Keratinocyte (primary cell): ENCODE measurements around the gene FNDC3B. TPM values are rescaled to one million over a fixed set of nuclear protein-coding genes. Genes with fewer than 3 reads are reported as not detected.

ENCODE experiments used
- DNase-seq: peaks from one replicate; pipeline ENCODE4 v3.0.0-alpha.2; 2011; ENCODE audit warnings: low read depth, missing footprints, low spot score
- FAIRE-seq: peaks from 2 replicates; lab custom pipeline; 2011; peaks lifted over from hg19 to GRCh38; lab: Jason Lieb, UNC
- H2AFZ ChIP-seq: 2 replicates; pipeline ENCODE4 v1.6.0; 2012; ENCODE audit warnings: low read length, control low read depth, inconsistent platforms; ENCODE audit not compliant: control insufficient read depth
- H3K27ac ChIP-seq: 2 replicates; pipeline ENCODE4 v1.5.1; 2011; ENCODE audit warnings: low read length; ENCODE audit not compliant: control insufficient read depth, insufficient read depth
- H3K27me3 ChIP-seq: 3 replicates; pipeline ENCODE4 v1.6.0; 2011; ENCODE audit warnings: low read length; ENCODE audit not compliant: control insufficient read depth, insufficient read depth; ENCODE audit errors: extremely low read depth
- H3K36me3 ChIP-seq, 2 experiments: 2 replicates in 1 of 2; 3 replicates in 1 of 2; pipeline ENCODE4 v1.5.1; 2011; ENCODE audit warnings: low read length in 2 of 2, mild to moderate bottlenecking in 1 of 2; ENCODE audit not compliant: control insufficient read depth in 2 of 2, insufficient read depth in 2 of 2; ENCODE audit errors: extremely low read depth in 1 of 2
- H3K4me1 ChIP-seq: 3 replicates; pipeline ENCODE4 v1.5.1; 2011; ENCODE audit warnings: low read length; ENCODE audit not compliant: control insufficient read depth, insufficient read depth; ENCODE audit errors: extremely low read depth
- H3K4me2 ChIP-seq: 3 replicates; pipeline ENCODE4 v1.6.0; 2011; ENCODE audit warnings: low read depth, low read length; ENCODE audit not compliant: control insufficient read depth, insufficient read depth; ENCODE audit errors: extremely low read depth
- H3K4me3 ChIP-seq, 3 experiments: fragments of 200-600 bp in 1 of 3; sonication (generic) in 1 of 3; 2 replicates in 2 of 3; 3 replicates in 1 of 3; pipeline ENCODE4 v1.5.1; 2011 to 2016; ENCODE audit warnings: low read length in 3 of 3, mild to moderate bottlenecking in 3 of 3, control low read depth in 2 of 3, inconsistent platforms in 1 of 3, low read depth in 1 of 3, mixed read lengths in 1 of 3, mixed run types in 1 of 3, moderate library complexity in 1 of 3; ENCODE audit not compliant: control insufficient read depth in 2 of 3, insufficient read depth in 2 of 3; ENCODE audit errors: extremely low read depth in 1 of 3
- H3K79me2 ChIP-seq: 2 replicates; pipeline ENCODE4 v1.6.0; 2012; ENCODE audit warnings: low read length; ENCODE audit not compliant: control insufficient read depth, insufficient read depth
- H3K9ac ChIP-seq: 3 replicates; pipeline ENCODE4 v1.6.0; 2011; ENCODE audit warnings: low read length; ENCODE audit not compliant: control insufficient read depth, insufficient read depth; ENCODE audit errors: extremely low read depth
- H3K9me1 ChIP-seq: 3 replicates; pipeline ENCODE4 v1.6.0; 2011; ENCODE audit warnings: low read length; ENCODE audit not compliant: control insufficient read depth, insufficient read depth; ENCODE audit errors: extremely low read depth
- H3K9me3 ChIP-seq: 2 replicates; pipeline ENCODE4 v1.5.1; 2012; ENCODE audit warnings: low read depth, low read length; ENCODE audit not compliant: control insufficient read depth
- H4K20me1 ChIP-seq: 3 replicates; pipeline ENCODE4 v1.6.0; 2011; ENCODE audit warnings: low read length; ENCODE audit not compliant: control insufficient read depth, insufficient read depth; ENCODE audit errors: extremely low read depth
- EZH2 ChIP-seq: IDR thresholded peaks from one replicate; pipeline ENCODE4 v1.6.1; 2012; ENCODE audit warnings: inconsistent platforms, mild to moderate bottlenecking, low read length, moderate library complexity
- dilution Hi-C: fragments of 300-500 bp; cut with MboI; formaldehyde crosslinking; loops from one replicate; pipeline ENCODE4 v1.7.0; 2020; ENCODE audit warnings: low sequenced_read_pairs; ENCODE audit not compliant: extremely low pct_ligation_motif_present
- polyA plus RNA-seq, 5 experiments: library from polyadenylated mRNA; depleted of rRNA in 3 of 5; stranded (reverse) in 3 of 5; stranded (forward) in 1 of 5; unstranded in 1 of 5; fragments of >200 nt; gene quantifications; 1 replicate in 1 of 5; 2 replicates in 3 of 5; 3 replicates in 1 of 5; pipeline versions ENCODE4 v1.2.1 to v1.2.3, GENCODE V29; 2011 to 2012; ENCODE audit warnings: missing spikeins in 2 of 5, low read depth in 1 of 5, low replicate concordance in 1 of 5
- TF ChIP-seq, protein P1 (sequence below), 3 experiments: IDR thresholded peaks in 1 of 3; conservative IDR thresholded peaks in 1 of 3; optimal IDR thresholded peaks in 1 of 3; 2 replicates in 2 of 3; 3 replicates in 1 of 3; pipeline versions ENCODE3 to v1.5.1; 2011; ENCODE audit warnings: low read length in 3 of 3, mild to moderate bottlenecking in 3 of 3, moderate library complexity in 2 of 3, control low read depth in 1 of 3, inconsistent platforms in 1 of 3; ENCODE audit not compliant: insufficient read depth in 2 of 3; ENCODE audit errors: extremely low read depth in 1 of 3

FNDC3B gene
- polyA plus RNA-seq, 1 donor (not counting 4 experiments of a cell fraction or from before 2014, with no cell fraction given) = 31.4 TPM

DNA sequence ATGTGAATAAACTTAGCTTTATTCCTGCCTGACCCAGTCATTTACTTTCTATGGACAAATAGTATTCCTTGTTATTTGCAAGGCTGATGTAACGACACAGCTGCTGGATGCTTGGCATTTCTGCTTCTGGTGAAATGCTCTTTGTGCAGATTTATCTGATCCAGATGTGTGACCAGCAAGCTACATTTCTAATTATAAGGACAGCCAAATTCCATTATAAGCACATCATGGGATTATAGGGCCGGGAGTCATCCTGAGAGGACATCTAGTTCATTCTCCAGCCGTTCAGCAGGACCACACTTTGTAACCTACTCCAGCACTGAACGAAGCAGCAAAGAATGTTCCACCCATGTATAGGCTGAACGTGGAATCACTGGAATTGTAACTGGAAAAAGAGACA lies 42.9 kb downstream of the FNDC3B start:
- Histone ChIP-seq H3K4me2 (no peak overlapping the region), H3K36me3 (peaks cover 2 to 9% of the 10 kb centered on the region in 2 experiments), H2AFZ (no peak overlapping the region), H3K4me3 (no peak overlapping the region), H3K4me1 (peaks cover 20% of the 10 kb centered on the region), H3K79me2 (peaks cover 84% of the 10 kb centered on the region), H3K27me3 (no peaks in the 10 kb centered on the region), H3K9me1 (no peaks in the 10 kb centered on the region), H3K9me3 (no peaks in the 10 kb centered on the region), H3K9ac (no peak overlapping the region), H3K27ac (no peak overlapping the region), H4K20me1 (no peaks in the 10 kb centered on the region)
- TF ChIP-seq EZH2 = no peak
- TF ChIP-seq, protein P1, sequence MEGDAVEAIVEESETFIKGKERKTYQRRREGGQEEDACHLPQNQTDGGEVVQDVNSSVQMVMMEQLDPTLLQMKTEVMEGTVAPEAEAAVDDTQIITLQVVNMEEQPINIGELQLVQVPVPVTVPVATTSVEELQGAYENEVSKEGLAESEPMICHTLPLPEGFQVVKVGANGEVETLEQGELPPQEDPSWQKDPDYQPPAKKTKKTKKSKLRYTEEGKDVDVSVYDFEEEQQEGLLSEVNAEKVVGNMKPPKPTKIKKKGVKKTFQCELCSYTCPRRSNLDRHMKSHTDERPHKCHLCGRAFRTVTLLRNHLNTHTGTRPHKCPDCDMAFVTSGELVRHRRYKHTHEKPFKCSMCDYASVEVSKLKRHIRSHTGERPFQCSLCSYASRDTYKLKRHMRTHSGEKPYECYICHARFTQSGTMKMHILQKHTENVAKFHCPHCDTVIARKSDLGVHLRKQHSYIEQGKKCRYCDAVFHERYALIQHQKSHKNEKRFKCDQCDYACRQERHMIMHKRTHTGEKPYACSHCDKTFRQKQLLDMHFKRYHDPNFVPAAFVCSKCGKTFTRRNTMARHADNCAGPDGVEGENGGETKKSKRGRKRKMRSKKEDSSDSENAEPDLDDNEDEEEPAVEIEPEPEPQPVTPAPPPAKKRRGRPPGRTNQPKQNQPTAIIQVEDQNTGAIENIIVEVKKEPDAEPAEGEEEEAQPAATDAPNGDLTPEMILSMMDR (optimal IDR thresholded peaks at IDR 0.05 in 1 of 3, IDR thresholded peaks at IDR 0.05 in 1 of 3, conservative IDR thresholded peaks at IDR 0.05 in 1 of 3; ENCODE audit: extremely low read depth in 1 of 3, insufficient read depth in 2 of 3, low read length in 3 of 3) = no peak
- FAIRE-seq = no peak
- DNase-seq = no peak
- dilution Hi-C loops = no loop called here

DNA sequence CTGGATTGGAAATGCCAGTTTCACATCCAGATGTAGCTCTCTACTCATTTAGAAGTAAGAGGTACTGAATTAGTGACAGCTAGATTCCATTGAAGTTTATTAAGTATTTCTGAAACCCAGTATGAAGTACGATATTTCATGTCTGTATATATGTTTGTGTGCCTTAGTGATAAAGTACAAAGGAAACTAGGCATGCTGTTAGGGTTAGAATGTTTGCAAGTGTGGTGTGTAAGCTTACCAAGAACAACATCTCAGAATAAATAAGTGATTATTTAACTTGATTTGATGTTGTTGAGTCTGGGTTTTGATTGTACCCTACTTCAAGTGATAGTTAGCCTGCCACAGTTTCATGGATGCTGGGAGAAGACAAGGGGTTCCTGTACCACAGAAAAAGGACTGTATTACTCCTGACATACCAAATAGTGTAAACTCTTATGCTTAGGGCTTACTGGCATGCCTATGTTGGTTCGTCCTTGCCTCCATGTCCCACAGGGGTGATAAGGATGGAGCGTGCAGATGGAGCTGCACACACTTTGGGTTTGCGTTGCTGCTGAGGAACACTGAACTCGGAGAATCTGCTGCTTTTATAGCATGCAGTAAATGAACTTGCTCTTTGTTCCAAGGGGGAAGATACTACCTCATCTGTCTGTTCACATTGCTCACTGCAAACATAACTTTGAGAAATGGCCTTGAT lies 43.6 kb downstream of the FNDC3B start:
- TF ChIP-seq, protein P1 (optimal IDR thresholded peaks at IDR 0.05 in 1 of 3, IDR thresholded peaks at IDR 0.05 in 1 of 3, conservative IDR thresholded peaks at IDR 0.05 in 1 of 3; ENCODE audit: extremely low read depth in 1 of 3, insufficient read depth in 2 of 3, low read length in 3 of 3) = no peak
- TF ChIP-seq EZH2 = no peak
- H2AFZ ChIP-seq = no peak overlapping the region
- FAIRE-seq (no peak), DNase-seq (no peak)
- no peak overlapping the region for H3K27ac ChIP-seq
- no peaks in the 10 kb centered on the region for H4K20me1 ChIP-seq
- dilution Hi-C loops = no loop called here
- peaks cover 2 to 9% of the 10 kb centered on the region in 2 experiments for H3K36me3 ChIP-seq
- H3K4me1 ChIP-seq = peaks cover 27% of the 10 kb centered on the region
- peaks cover 77% of the 10 kb centered on the region for H3K79me2 ChIP-seq
- H3K27me3 ChIP-seq = no peaks in the 10 kb centered on the region
- H3K9me3 ChIP-seq = no peaks in the 10 kb centered on the region
- H3K4me3 ChIP-seq = no peak overlapping the region
- no peak overlapping the region for H3K4me2 ChIP-seq
- no peak overlapping the region for H3K9ac ChIP-seq
- H3K9me1 ChIP-seq = no peaks in the 10 kb centered on the region
